Lung (tissue), 12 donors: ENCODE results near the gene EPB41. TPM values are rescaled to one million over a fixed set of nuclear protein-coding genes. Genes with fewer than 3 reads are reported as not detected.
A peak's percentile ranks its signal among the peaks of the same experiment; 100 is the strongest.

Experiments used
- ATAC-seq: fragments of 200-7000 bp; cut with Tn5 transposase; one replicate; pipeline ENCODE4 v1.9.1; 2020; ENCODE audit warnings: moderate number of reproducible peaks; ENCODE audit not compliant: insufficient read depth, low FRiP score
- DNase-seq, 3 donors: peaks; one replicate each; pipeline ENCODE4 v3.0.0-alpha.2; 2013 to 2017
- H3K27ac ChIP-seq, 2 donors: one replicate each; pipeline ENCODE4 v1.5.1; 2013; ENCODE audit warnings: mild to moderate bottlenecking in 2 of 2, moderate library complexity in 2 of 2, control low read depth in 1 of 2, inconsistent platforms in 1 of 2, low read depth in 1 of 2, low read length in 1 of 2
- H3K27me3 ChIP-seq, 3 donors: one replicate each; pipeline ENCODE4 v1.5.1; 2013; ENCODE audit warnings: low read length in 2 of 3; ENCODE audit not compliant: control insufficient read depth in 3 of 3, insufficient read depth in 3 of 3
- H3K36me3 ChIP-seq, 4 donors: one replicate each; pipeline ENCODE4 v1.5.1; 2013; ENCODE audit warnings: low read length in 4 of 4, mild to moderate bottlenecking in 1 of 4, moderate library complexity in 1 of 4; ENCODE audit not compliant: control insufficient read depth in 4 of 4, insufficient read depth in 4 of 4
- H3K4me1 ChIP-seq, 5 donors: one replicate each; pipeline ENCODE4 v1.5.1; 2013; ENCODE audit warnings: low read length in 5 of 5, mild to moderate bottlenecking in 2 of 5, moderate library complexity in 1 of 5; ENCODE audit not compliant: control insufficient read depth in 5 of 5, insufficient read depth in 5 of 5
- H3K4me3 ChIP-seq: one replicate; pipeline ENCODE4 v1.5.1; 2013; ENCODE audit warnings: mild to moderate bottlenecking, control low read depth, moderate library complexity
- H3K9ac ChIP-seq, 2 donors: one replicate each; pipeline ENCODE4 v1.5.1; 2013; ENCODE audit warnings: low read length in 2 of 2, control low read depth in 1 of 2; ENCODE audit not compliant: insufficient read depth in 1 of 2
- H3K9me3 ChIP-seq, 4 donors: one replicate each; pipeline ENCODE4 v1.5.1; 2013; ENCODE audit warnings: low read length in 3 of 4, mild to moderate bottlenecking in 1 of 4, moderate library complexity in 1 of 4; ENCODE audit not compliant: control insufficient read depth in 4 of 4, insufficient read depth in 3 of 4
- CTCF ChIP-seq: IDR thresholded peaks from 2 replicates; pipeline ENCODE4 v1.5.1; 2012; ENCODE audit warnings: mild to moderate bottlenecking; ENCODE audit errors: control extremely low read depth, extremely low read depth
- WGBS, 2 donors: extraction: QIAGEN DNeasy Blood & Tissue Kit; methylation state at CpG; one replicate each; pipeline ENCODE4 v1.1.7; 2013; 5-methylcytosine and 5-hydroxymethylcytosine counted together
- polyA plus RNA-seq, 2 donors: library from polyadenylated mRNA; stranded (reverse); fragments of 200-250 nt; gene quantifications; one replicate each; pipeline ENCODE4 v1.2.1, GENCODE V29; 2013
- total RNA-seq, 2 donors: library from RNA; depleted of rRNA in 1 of 2; stranded (reverse); fragments of >200 nt in 1 of 2; gene quantifications; one replicate each; pipeline ENCODE4 v1.2.1, GENCODE V29; 2014 to 2021
- donor health status: control.
- donor health status: control.
- donor health status: Bipolar disorder and iron deficiency.
- donor health status: healthy.
- donor health status: DM: yes; HTN: yes; CAD: no.

The EPB41 gene
- total and polyA plus RNA-seq, 4 donors = 10.4 to 69.0 (median 33.3) TPM

GRCh38 chr1:28913786-28914227 is 562 bp upstream of the EPB41 start:
- H3K4me1 ChIP-seq = peaks cover 0 to 16% (median 5%) of the 10 kb centered on the region in 5 donors
- no peak for DNase-seq
- H3K36me3 ChIP-seq = no peaks in the 10 kb centered on the region
- no peak for TF ChIP-seq CTCF
- H3K27ac ChIP-seq = peak overlapping the region in 1 of 2 donors; percentile 81
- 32 to 34% methylated on average over 10 of the region's 10 CpGs for WGBS, 2 donors
- ATAC-seq = no peak
- H3K27me3 ChIP-seq = no peaks in the 10 kb centered on the region
- H3K9ac ChIP-seq = peak overlapping the region; percentile 3 to 70
- peak overlapping the region; percentile 46 for H3K4me3 ChIP-seq
- no peaks in the 10 kb centered on the region for H3K9me3 ChIP-seq

- peak; percentile 52 to 66 (median 65) for DNase-seq
- no peaks in the 10 kb centered on the region for H3K9me3 ChIP-seq
- H3K4me3 ChIP-seq = peak overlapping the region; percentile 67
- 3 to 5% methylated on average over 32 of the region's 32 CpGs for WGBS, 2 donors
- ATAC-seq = no peak
- TF ChIP-seq CTCF = no peak
- H3K27ac ChIP-seq = peak overlapping the region in 1 of 2 donors; percentile 81
- H3K36me3 ChIP-seq = no peaks in the 10 kb centered on the region
- peaks cover 0 to 16% (median 7%) of the 10 kb centered on the region in 5 donors for H3K4me1 ChIP-seq
- peak overlapping the region in 1 of 2 donors; percentile 61 for H3K9ac ChIP-seq
- H3K27me3 ChIP-seq = no peaks in the 10 kb centered on the region
These were observed 894 bp downstream of the EPB41 start for GRCh38 chr1:28915031-28915895.

- ATAC-seq = no peak
These were observed 3.4 kb downstream of the EPB41 start for GRCh38 chr1:28917757-28918118.

More at GRCh38 chr1:28917757-28918118, 3.4 kb downstream of the EPB41 start:
- peaks cover 0 to 16% (median 7%) of the 10 kb centered on the region in 5 donors for H3K4me1 ChIP-seq
- no peaks in the 10 kb centered on the region for H3K27me3 ChIP-seq
- H3K9ac ChIP-seq = no peak overlapping the region
- no peaks in the 10 kb centered on the region for H3K9me3 ChIP-seq
- DNase-seq = no peak
- TF ChIP-seq CTCF = no peak
- H3K4me3 ChIP-seq = no peak overlapping the region
- no peaks in the 10 kb centered on the region for H3K36me3 ChIP-seq
- 80% methylated on average over 2 of the region's 2 CpGs for WGBS, 2 donors
- no peak overlapping the region for H3K27ac ChIP-seq
